Neural cell (in vitro differentiated cells): ENCODE results near the gene BIRC6.

ENCODE experiments used
- CTCF ChIP-seq: fragments of 450-650 bp; IDR thresholded peaks from 2 replicates; pipeline ENCODE4 v1.5.1; 2014; ENCODE audit warnings: antibody characterized with exemption, mild to moderate bottlenecking, moderate library complexity; ENCODE audit not compliant: poor library complexity, severe bottlenecking
- EP300 ChIP-seq: fragments of 450-650 bp; conservative IDR thresholded peaks from 2 replicates; pipeline ENCODE4 v1.6.1; 2014; ENCODE audit warnings: antibody characterized with exemption, mild to moderate bottlenecking, moderate library complexity; ENCODE audit not compliant: poor library complexity, severe bottlenecking
- EZH2 ChIP-seq: fragments of 200-600, 300-800 bp; shearing (Covaris generic), sonication (generic); IDR thresholded peaks from 2 replicates; pipeline ENCODE4 v1.6.1; 2014; ENCODE audit warnings: antibody characterized with exemption, low read length, borderline replicate concordance, mild to moderate bottlenecking; ENCODE audit not compliant: insufficient read depth, poor library complexity, severe bottlenecking
- MXI1 ChIP-seq: fragments of 450-650 bp; conservative IDR thresholded peaks from 2 replicates; pipeline ENCODE4 v1.6.1; 2014; ENCODE audit warnings: antibody characterized with exemption, mild to moderate bottlenecking; ENCODE audit not compliant: poor library complexity, severe bottlenecking
- POLR2AphosphoS5 ChIP-seq: IDR thresholded peaks from 2 replicates; pipeline ENCODE4 v1.6.1; 2012
- RAD21 ChIP-seq: fragments of 450-650 bp; conservative IDR thresholded peaks from 2 replicates; pipeline ENCODE4 v1.6.1; 2014; ENCODE audit warnings: antibody characterized with exemption, mild to moderate bottlenecking, moderate library complexity
- REST ChIP-seq: IDR thresholded peaks from 2 replicates; pipeline ENCODE4 v1.6.1; 2012; ENCODE audit warnings: borderline replicate concordance
- SMC3 ChIP-seq: fragments of 450-650 bp; conservative IDR thresholded peaks from 2 replicates; pipeline ENCODE4 v1.6.1; 2014; ENCODE audit warnings: antibody characterized with exemption, mild to moderate bottlenecking, moderate library complexity; ENCODE audit not compliant: poor library complexity
- TAF1 ChIP-seq: IDR thresholded peaks from 2 replicates; pipeline ENCODE4 v1.6.1; 2012; ENCODE audit warnings: low read depth

- TF ChIP-seq EP300 (no peak), EZH2 (no peak), CTCF (no peak), POLR2AphosphoS5 (no peak), MXI1 (no peak), REST (no peak), TAF1 (no peak), RAD21 (no peak), SMC3 (no peak)
Observed at GRCh38 chr2:32498306-32498705, 141.5 kb downstream of the BIRC6 start.
